A549 (cell line): ENCODE measurements around the gene C19orf81. TPM values are rescaled to one million over a fixed set of nuclear protein-coding genes. Genes with fewer than 3 reads are reported as not detected.
A peak's percentile ranks its signal among the peaks of the same experiment; 100 is the strongest.

Experiments used
- ATAC-seq, 2 experiments: fragments of 200-7000 bp in 1 of 2; fragments of >200 bp in 1 of 2; cut with Nextera tagmentation in 1 of 2; cut with Tn5 transposase in 1 of 2; 3 replicates each; pipeline versions ENCODE4 v1.8.0 to v1.9.1; 2018 to 2020; ENCODE audit warnings: mild to moderate bottlenecking in 1 of 2, moderate library complexity in 1 of 2
- CTCF ChIA-PET: fragments of 300-600 bp; sonication (Branson Sonifier 250); formaldehyde crosslinking; extraction: SDS; loops from one replicate; lab custom pipeline; 2021; ENCODE audit warnings: antibody characterized with exemption, inconsistent platforms; lab: Yijun Ruan, JAX
- POLR2A ChIA-PET: fragments of 350-600 bp; formaldehyde crosslinking; extraction: SDS; loops from one replicate; lab custom pipeline; 2021; ENCODE audit warnings: antibody characterized with exemption, inconsistent platforms; lab: Yijun Ruan, JAX
- DNase-seq, 2 experiments: peaks; one replicate each; pipeline versions ENCODE4 v3.0.0 to v3.0.0-alpha.2; 2011 to 2016; ENCODE audit warnings: low read depth in 1 of 2, low spot score in 1 of 2
- FAIRE-seq: peaks from 2 replicates; lab custom pipeline; 2011; peaks lifted over from hg19 to GRCh38; lab: Jason Lieb, UNC
- H3K27ac ChIP-seq, 2 experiments: fragments of >200 bp; sonication (Bioruptor Twin); formaldehyde crosslinking; 3 replicates each; pipeline ENCODE4 v1.5.1; 2016 to 2017
- H3K4me1 ChIP-seq: fragments of >200 bp; sonication (Bioruptor Twin); formaldehyde crosslinking; 3 replicates; pipeline ENCODE4 v1.6.1; 2016
- H3K4me2 ChIP-seq: fragments of >200 bp; sonication (Bioruptor Twin); formaldehyde crosslinking; 3 replicates; pipeline ENCODE4 v1.6.1; 2016
- H3K4me3 ChIP-seq: fragments of >200 bp; sonication (Bioruptor Twin); formaldehyde crosslinking; 3 replicates; pipeline ENCODE4 v1.5.1; 2016
- H3K9me3 ChIP-seq: fragments of >200 bp; sonication (Bioruptor Twin); formaldehyde crosslinking; 3 replicates; pipeline ENCODE4 v1.6.1; 2016
- BHLHE40 ChIP-seq: IDR thresholded peaks from 2 replicates; pipeline ENCODE4 v1.6.1; 2012; ENCODE audit warnings: low read depth, low read length, inconsistent platforms
- CHD4 ChIP-seq: fragments of 200-600 bp; sonication (generic); IDR thresholded peaks from 2 replicates; pipeline ENCODE4 v1.6.1; 2016; ENCODE audit warnings: antibody characterized with exemption, mild to moderate bottlenecking, borderline replicate concordance
- ESRRA ChIP-seq: fragments of 150-350 bp; IDR thresholded peaks from 2 replicates; pipeline ENCODE4 v1.6.1; 2014; ENCODE audit warnings: mild to moderate bottlenecking, low read length, borderline replicate concordance
- FOSL2 ChIP-seq, 2 experiments: fragments of 450-650 bp in 1 of 2; fragments of >200 bp in 1 of 2; sonication (Bioruptor Twin) in 1 of 2; formaldehyde crosslinking; IDR thresholded peaks; 2 replicates each; pipeline versions ENCODE4 v1.5.0 to v1.6.1; 2016 to 2020; ENCODE audit warnings: mild to moderate bottlenecking in 1 of 2, moderate library complexity in 1 of 2
- FOXS1 ChIP-seq: fragments of 250-450 bp; sonication (Bioruptor Pico); IDR thresholded peaks from 2 replicates; pipeline ENCODE4 v1.5.0; 2020; ENCODE audit warnings: mild to moderate bottlenecking, moderate library complexity
- JUNB ChIP-seq: fragments of >200 bp; sonication (Bioruptor Twin); formaldehyde crosslinking; IDR thresholded peaks from 2 replicates; pipeline ENCODE4 v1.6.1; 2016
- KDM1A ChIP-seq: fragments of 200-600 bp; sonication (generic); IDR thresholded peaks from 2 replicates; pipeline ENCODE4 v1.6.1; 2016; ENCODE audit warnings: low read depth, mild to moderate bottlenecking
- MAFK ChIP-seq: fragments of 450-650 bp; IDR thresholded peaks from 2 replicates; pipeline ENCODE4 v1.6.1; 2014; ENCODE audit not compliant: partially characterized antibody
- MAZ ChIP-seq: fragments of 150-350 bp; IDR thresholded peaks from 2 replicates; pipeline ENCODE4 v1.6.1; 2014; ENCODE audit warnings: antibody characterized with exemption, low read depth, low read length, borderline replicate concordance
- NFE2L2 ChIP-seq: fragments of 150-350 bp; conservative IDR thresholded peaks from 2 replicates; pipeline ENCODE4 v1.6.1; 2014; ENCODE audit warnings: low read length
- POLR2A ChIP-seq: IDR thresholded peaks from 2 replicates; pipeline ENCODE4 v1.6.1; 2012; ENCODE audit warnings: mild to moderate bottlenecking, low read length
- POLR2AphosphoS2 ChIP-seq: conservative IDR thresholded peaks from 2 replicates; pipeline ENCODE4 v1.6.1; 2012; ENCODE audit warnings: low read length, improper control_type of control experiment, inconsistent platforms
- RARB ChIP-seq: fragments of 250-450 bp; sonication (Bioruptor Pico); IDR thresholded peaks from 2 replicates; pipeline ENCODE4 v1.8.0; 2021; ENCODE audit warnings: mild to moderate bottlenecking, moderate library complexity
- RCOR1 ChIP-seq: fragments of 150-350 bp; IDR thresholded peaks from 2 replicates; pipeline ENCODE4 v1.6.1; 2014; ENCODE audit warnings: antibody characterized with exemption, low read length, low read depth
- RNF2 ChIP-seq: fragments of 200-600 bp; sonication (generic); IDR thresholded peaks from 2 replicates; pipeline ENCODE4 v1.6.1; 2016; ENCODE audit warnings: low read depth, mild to moderate bottlenecking, antibody characterized with exemption, moderate library complexity, borderline replicate concordance
- SMC3 ChIP-seq: fragments of >200 bp; sonication (Bioruptor Twin); formaldehyde crosslinking; IDR thresholded peaks from 3 replicates; pipeline ENCODE4 v1.6.1; 2018; ENCODE audit warnings: inconsistent platforms
- ZC3H11A ChIP-seq: fragments of 450-650 bp; IDR thresholded peaks from 2 replicates; pipeline ENCODE4 v1.6.1; 2014; ENCODE audit warnings: antibody characterized with exemption, mild to moderate bottlenecking
- WGBS: methylation state at CpG from one replicate; pipeline ENCODE4 v1.1.6; 2017; ENCODE audit errors: missing lambda C conversion rate; 5-methylcytosine and 5-hydroxymethylcytosine counted together
- polyA plus RNA-seq, 4 experiments: library from polyadenylated mRNA; depleted of rRNA in 3 of 4; stranded (reverse); fragments of >200 nt; fragmentation: RNase III in 1 of 4; extraction: RNeasy Plus Mini Kit Qiagen cat#74134 plus additional on column Dnase treatment in 1 of 4; gene quantifications; 2 replicates in 3 of 4; 3 replicates in 1 of 4; pipeline ENCODE4 v1.2.3, GENCODE V29; 2011 to 2017
- TF ChIP-seq, protein P1 (sequence below): fragments of >200 bp; sonication (Bioruptor Twin); formaldehyde crosslinking; IDR thresholded peaks from 2 replicates; pipeline ENCODE4 v1.6.1; 2016
- TF ChIP-seq, protein P2 (sequence below): fragments of >200 bp; sonication (Bioruptor Twin); formaldehyde crosslinking; IDR thresholded peaks from 3 replicates; pipeline ENCODE4 v1.6.1; 2016
- TF ChIP-seq, protein P3 (sequence below): fragments of 250-450 bp; sonication (Bioruptor Pico); IDR thresholded peaks from 2 replicates; pipeline ENCODE4 v1.5.0; 2021; ENCODE audit warnings: mild to moderate bottlenecking, moderate library complexity, borderline replicate concordance
- TF ChIP-seq, protein P4 (sequence below): fragments of >200 bp; sonication (Bioruptor Twin); formaldehyde crosslinking; IDR thresholded peaks from 3 replicates; pipeline ENCODE4 v1.5.1; 2016
- TF ChIP-seq, protein P5 (sequence below): fragments of 250-450 bp; sonication (Bioruptor Pico); IDR thresholded peaks from 2 replicates; pipeline ENCODE4 v1.5.0; 2020; ENCODE audit warnings: low read depth, mild to moderate bottlenecking, moderate library complexity
- TF ChIP-seq, protein P6 (sequence below): fragments of 200-600 bp; sonication (generic); IDR thresholded peaks from 2 replicates; pipeline ENCODE4 v1.6.1; 2016; ENCODE audit warnings: antibody characterized with exemption, mild to moderate bottlenecking, moderate library complexity
- TF ChIP-seq, protein P7 (sequence below): IDR thresholded peaks from 2 replicates; pipeline ENCODE4 v1.6.1; 2012

The C19orf81 gene
- polyA plus RNA-seq, 2 of the 4 experiments (the other 2 are of a cell fraction): 2.1 to 9.5 TPM

DNA sequence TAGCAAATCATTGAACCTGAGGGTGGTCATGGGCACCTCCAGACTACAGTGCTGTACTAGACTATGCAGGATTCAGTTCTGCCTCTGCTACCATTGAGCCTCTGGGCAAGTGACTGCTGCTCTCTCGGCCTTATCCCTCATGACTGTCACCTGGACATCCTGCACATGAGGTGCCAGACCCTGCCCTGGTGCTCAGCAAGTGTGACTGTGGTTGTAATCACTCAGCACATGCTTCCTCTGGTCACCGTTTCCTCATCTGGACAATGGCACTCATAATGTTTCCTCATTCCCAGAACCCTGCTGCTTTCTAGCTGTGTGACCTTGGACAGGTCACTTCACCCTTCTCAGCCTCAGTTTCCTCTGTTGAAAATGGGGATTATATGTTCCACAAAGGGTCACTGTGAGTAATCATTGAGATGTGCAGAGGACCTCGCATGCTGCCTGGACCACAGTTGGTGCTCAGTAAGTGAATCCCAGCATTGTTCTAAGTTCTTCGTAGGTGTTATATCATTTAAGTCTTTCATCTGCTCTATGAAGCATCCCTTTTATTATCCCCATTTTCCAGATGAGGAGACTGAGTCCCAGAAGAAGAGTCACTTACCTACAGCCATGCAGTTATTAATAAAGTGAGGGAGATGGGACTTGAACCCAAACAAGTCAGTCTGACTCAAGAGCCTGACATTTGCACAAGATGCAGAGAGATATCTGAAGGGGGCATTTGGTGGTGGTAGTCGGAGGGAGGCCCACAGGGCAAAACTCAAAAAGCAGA is 12.7 kb upstream of the C19orf81 start:
- no peak for TF ChIP-seq ESRRA
- TF ChIP-seq RARB (CRISPR knock-in tag): no peak
- TF ChIP-seq SMC3: no peak
- no peak for TF ChIP-seq POLR2AphosphoS2
- TF ChIP-seq RNF2: no peak
- TF ChIP-seq, protein P1, sequence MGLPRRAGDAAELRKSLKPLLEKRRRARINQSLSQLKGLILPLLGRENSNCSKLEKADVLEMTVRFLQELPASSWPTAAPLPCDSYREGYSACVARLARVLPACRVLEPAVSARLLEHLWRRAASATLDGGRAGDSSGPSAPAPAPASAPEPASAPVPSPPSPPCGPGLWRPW: no peak
- TF ChIP-seq ZC3H11A: no peak
- no peak for TF ChIP-seq BHLHE40
- no peak for TF ChIP-seq JUNB
- TF ChIP-seq, protein P2, sequence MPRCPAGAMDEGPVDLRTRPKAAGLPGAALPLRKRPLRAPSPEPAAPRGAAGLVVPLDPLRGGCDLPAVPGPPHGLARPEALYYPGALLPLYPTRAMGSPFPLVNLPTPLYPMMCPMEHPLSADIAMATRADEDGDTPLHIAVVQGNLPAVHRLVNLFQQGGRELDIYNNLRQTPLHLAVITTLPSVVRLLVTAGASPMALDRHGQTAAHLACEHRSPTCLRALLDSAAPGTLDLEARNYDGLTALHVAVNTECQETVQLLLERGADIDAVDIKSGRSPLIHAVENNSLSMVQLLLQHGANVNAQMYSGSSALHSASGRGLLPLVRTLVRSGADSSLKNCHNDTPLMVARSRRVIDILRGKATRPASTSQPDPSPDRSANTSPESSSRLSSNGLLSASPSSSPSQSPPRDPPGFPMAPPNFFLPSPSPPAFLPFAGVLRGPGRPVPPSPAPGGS: no peak
- TF ChIP-seq, protein P3, sequence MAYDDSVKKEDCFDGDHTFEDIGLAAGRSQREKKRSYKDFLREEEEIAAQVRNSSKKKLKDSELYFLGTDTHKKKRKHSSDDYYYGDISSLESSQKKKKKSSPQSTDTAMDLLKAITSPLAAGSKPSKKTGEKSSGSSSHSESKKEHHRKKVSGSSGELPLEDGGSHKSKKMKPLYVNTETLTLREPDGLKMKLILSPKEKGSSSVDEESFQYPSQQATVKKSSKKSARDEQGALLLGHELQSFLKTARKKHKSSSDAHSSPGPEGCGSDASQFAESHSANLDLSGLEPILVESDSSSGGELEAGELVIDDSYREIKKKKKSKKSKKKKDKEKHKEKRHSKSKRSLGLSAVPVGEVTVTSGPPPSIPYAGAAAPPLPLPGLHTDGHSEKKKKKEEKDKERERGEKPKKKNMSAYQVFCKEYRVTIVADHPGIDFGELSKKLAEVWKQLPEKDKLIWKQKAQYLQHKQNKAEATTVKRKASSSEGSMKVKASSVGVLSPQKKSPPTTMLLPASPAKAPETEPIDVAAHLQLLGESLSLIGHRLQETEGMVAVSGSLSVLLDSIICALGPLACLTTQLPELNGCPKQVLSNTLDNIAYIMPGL (CRISPR knock-in tag): no peak
- TF ChIP-seq MAZ: no peak
- TF ChIP-seq POLR2A: no peak
- TF ChIP-seq, protein P4, sequence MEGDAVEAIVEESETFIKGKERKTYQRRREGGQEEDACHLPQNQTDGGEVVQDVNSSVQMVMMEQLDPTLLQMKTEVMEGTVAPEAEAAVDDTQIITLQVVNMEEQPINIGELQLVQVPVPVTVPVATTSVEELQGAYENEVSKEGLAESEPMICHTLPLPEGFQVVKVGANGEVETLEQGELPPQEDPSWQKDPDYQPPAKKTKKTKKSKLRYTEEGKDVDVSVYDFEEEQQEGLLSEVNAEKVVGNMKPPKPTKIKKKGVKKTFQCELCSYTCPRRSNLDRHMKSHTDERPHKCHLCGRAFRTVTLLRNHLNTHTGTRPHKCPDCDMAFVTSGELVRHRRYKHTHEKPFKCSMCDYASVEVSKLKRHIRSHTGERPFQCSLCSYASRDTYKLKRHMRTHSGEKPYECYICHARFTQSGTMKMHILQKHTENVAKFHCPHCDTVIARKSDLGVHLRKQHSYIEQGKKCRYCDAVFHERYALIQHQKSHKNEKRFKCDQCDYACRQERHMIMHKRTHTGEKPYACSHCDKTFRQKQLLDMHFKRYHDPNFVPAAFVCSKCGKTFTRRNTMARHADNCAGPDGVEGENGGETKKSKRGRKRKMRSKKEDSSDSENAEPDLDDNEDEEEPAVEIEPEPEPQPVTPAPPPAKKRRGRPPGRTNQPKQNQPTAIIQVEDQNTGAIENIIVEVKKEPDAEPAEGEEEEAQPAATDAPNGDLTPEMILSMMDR: no peak
- TF ChIP-seq FOXS1 (CRISPR knock-in tag): no peak
- POLR2A ChIA-PET: no interaction called here
- WGBS: 18% methylated on average over 5 of the region's 5 CpGs
- CTCF ChIA-PET: interaction anchor here (0.9 to 1.7 kb wide), 4 partner anchors 29 to 98 kb away, joined by 3 to 4 read pairs (median 4); no protein-coding TSS in a partner anchor
- no peak overlapping the region for H3K4me2 ChIP-seq
- peaks cover 4% of the 10 kb centered on the region; the same call in 1 of the 3 replicates for H3K4me1 ChIP-seq
- no peak overlapping the region for H3K27ac ChIP-seq
- no peak for ATAC-seq
- H3K9me3 ChIP-seq: peaks cover 39% of the 10 kb centered on the region
- DNase-seq: no peak
- no peak for FAIRE-seq
- no peak overlapping the region for H3K4me3 ChIP-seq

DNA sequence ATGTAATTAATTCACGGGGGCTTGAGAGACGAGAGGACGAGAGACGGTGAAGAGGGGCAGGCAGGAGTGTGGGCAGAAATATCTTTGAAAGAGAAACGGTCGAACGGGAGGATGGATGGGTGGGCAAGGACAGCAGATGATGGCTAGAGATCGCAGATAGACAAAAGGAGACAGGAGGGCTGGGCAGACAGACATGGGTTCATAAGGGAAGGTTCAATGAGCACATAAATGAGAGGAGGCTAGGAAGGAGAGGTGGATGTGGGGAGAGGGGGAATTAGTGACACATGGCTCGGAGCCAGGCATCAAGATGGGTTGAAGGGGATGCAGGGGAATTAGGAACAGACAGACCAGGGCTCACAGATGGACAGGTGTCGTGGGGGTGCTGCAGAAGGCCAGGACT is 10.6 kb upstream of the C19orf81 start:
- DNase-seq (no peak), FAIRE-seq (no peak), ATAC-seq (peak; percentile 5 to 24; a peak in 5 of 6 replicates)
- ChIA-PET CTCF (interaction anchor here (0.6 to 1.3 kb wide), 3 partner anchors 31 to 354 kb away, joined by 3 to 4 read pairs (median 4); no protein-coding TSS in a partner anchor), POLR2A (interaction anchor here (0.7 kb wide), 1 partner anchor 20 kb away, joined by 4 read pairs; no protein-coding TSS in a partner anchor)
- Histone ChIP-seq H3K4me1 (peaks cover 4% of the 10 kb centered on the region; the same call in 1 of the 3 replicates), H3K9me3 (peaks cover 25% of the 10 kb centered on the region), H3K4me3 (peak overlapping the region; percentile 74; the same call in 1 of the 3 replicates), H3K4me2 (peak overlapping the region; percentile 99), H3K27ac (no peak overlapping the region)
- 12% methylated on average over 10 of the region's 10 CpGs for WGBS
- TF ChIP-seq MAFK: no peak
- TF ChIP-seq NFE2L2: no peak
- TF ChIP-seq FOSL2 (IDR thresholded peaks at IDR 0.05): no peak
- no peak for TF ChIP-seq FOSL2 (CRISPR knock-in tag; IDR thresholded peaks at IDR 0.05)
- no peak for TF ChIP-seq JUNB
- TF ChIP-seq, protein P5, sequence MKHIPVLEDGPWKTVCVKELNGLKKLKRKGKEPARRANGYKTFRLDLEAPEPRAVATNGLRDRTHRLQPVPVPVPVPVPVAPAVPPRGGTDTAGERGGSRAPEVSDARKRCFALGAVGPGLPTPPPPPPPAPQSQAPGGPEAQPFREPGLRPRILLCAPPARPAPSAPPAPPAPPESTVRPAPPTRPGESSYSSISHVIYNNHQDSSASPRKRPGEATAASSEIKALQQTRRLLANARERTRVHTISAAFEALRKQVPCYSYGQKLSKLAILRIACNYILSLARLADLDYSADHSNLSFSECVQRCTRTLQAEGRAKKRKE (CRISPR knock-in tag): no peak
- TF ChIP-seq ESRRA: no peak
- no peak for TF ChIP-seq RCOR1
- TF ChIP-seq KDM1A: no peak
- TF ChIP-seq, protein P6, sequence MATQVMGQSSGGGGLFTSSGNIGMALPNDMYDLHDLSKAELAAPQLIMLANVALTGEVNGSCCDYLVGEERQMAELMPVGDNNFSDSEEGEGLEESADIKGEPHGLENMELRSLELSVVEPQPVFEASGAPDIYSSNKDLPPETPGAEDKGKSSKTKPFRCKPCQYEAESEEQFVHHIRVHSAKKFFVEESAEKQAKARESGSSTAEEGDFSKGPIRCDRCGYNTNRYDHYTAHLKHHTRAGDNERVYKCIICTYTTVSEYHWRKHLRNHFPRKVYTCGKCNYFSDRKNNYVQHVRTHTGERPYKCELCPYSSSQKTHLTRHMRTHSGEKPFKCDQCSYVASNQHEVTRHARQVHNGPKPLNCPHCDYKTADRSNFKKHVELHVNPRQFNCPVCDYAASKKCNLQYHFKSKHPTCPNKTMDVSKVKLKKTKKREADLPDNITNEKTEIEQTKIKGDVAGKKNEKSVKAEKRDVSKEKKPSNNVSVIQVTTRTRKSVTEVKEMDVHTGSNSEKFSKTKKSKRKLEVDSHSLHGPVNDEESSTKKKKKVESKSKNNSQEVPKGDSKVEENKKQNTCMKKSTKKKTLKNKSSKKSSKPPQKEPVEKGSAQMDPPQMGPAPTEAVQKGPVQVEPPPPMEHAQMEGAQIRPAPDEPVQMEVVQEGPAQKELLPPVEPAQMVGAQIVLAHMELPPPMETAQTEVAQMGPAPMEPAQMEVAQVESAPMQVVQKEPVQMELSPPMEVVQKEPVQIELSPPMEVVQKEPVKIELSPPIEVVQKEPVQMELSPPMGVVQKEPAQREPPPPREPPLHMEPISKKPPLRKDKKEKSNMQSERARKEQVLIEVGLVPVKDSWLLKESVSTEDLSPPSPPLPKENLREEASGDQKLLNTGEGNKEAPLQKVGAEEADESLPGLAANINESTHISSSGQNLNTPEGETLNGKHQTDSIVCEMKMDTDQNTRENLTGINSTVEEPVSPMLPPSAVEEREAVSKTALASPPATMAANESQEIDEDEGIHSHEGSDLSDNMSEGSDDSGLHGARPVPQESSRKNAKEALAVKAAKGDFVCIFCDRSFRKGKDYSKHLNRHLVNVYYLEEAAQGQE: no peak
- TF ChIP-seq CHD4: no peak
- TF ChIP-seq, protein P7, sequence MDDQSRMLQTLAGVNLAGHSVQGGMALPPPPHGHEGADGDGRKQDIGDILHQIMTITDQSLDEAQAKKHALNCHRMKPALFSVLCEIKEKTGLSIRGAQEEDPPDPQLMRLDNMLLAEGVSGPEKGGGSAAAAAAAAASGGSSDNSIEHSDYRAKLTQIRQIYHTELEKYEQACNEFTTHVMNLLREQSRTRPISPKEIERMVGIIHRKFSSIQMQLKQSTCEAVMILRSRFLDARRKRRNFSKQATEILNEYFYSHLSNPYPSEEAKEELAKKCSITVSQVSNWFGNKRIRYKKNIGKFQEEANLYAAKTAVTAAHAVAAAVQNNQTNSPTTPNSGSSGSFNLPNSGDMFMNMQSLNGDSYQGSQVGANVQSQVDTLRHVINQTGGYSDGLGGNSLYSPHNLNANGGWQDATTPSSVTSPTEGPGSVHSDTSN: no peak
